Measurements from ENCODE around the gene YJU2.

DNA sequence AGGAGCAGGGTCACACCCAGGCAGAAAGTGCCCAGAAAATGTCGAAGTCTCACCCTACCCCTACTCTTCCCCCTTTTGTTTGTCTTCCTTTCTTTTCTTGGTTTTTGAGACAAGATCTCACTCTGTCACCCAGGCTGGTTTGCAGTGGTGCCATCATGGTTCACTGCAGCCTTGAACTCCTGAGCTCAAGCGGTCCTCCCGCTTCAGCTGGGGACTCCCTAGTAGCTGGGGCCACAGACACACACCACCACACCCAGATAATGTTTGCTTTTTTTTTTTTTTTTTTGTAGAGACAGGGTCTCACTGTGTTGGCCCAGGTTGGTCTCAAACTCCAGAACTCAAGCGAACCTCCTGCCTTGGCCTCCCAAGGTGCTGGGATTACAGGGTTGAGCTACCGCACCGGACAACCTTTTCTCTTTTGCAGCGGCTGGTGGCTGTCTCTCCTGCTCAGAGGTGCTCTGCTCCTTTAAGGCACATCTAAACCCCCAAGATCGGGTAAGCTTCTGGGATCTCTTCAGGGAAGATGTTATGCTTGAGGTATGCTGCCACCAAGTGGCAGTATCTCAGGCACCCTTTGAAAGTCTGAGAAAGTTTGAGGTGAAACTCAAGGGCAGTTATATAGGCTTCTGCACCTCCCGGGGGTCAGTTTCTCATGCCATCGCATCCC lies 39.9 kb upstream of the YJU2 start:
- peak; percentile 49 for TF ChIP-seq CTCF (IDR thresholded peaks at IDR 0.05; ENCODE audit: low read length)
- TF ChIP-seq EZH2 (optimal IDR thresholded peaks at IDR 0.05; ENCODE audit: low read depth, low read length) = peak; percentile 29
